Left lung (tissue), 10 donors: ENCODE results near the gene FRMD1. TPM values are rescaled to one million over a fixed set of nuclear protein-coding genes. Genes with fewer than 3 reads are reported as not detected.

Experiments used
- ATAC-seq: fragments of 200-7000 bp; cut with Tn5 transposase; one replicate; pipeline ENCODE4 v1.9.1; 2020; ENCODE audit warnings: moderate library complexity
- DNase-seq, 4 donors: peaks; one replicate each; pipeline ENCODE4 v3.0.0-alpha.2; 2013 to 2020
- H3K27ac ChIP-seq, 2 donors: fragments of 200-600 bp; sonication (generic) in 1 of 2; one replicate each; pipeline versions ENCODE4 v1.5.0 to v1.8.0; 2020 to 2021
- H3K27me3 ChIP-seq, 2 donors: fragments of 200-600 bp; sonication (generic) in 1 of 2; one replicate each; pipeline versions ENCODE4 v1.5.0 to v1.8.0; 2020 to 2021
- H3K36me3 ChIP-seq, 2 donors: fragments of 200-600 bp; sonication (generic) in 1 of 2; one replicate each; pipeline versions ENCODE4 v1.5.0 to v1.8.0; 2020 to 2021
- H3K4me1 ChIP-seq, 2 donors: fragments of 200-600 bp; one replicate each; pipeline ENCODE4 v1.8.0; 2021
- H3K4me3 ChIP-seq, 2 donors: fragments of 200-600 bp; sonication (generic) in 1 of 2; one replicate each; pipeline versions ENCODE4 v1.5.0 to v1.8.0; 2020 to 2021; ENCODE audit warnings: mild to moderate bottlenecking in 1 of 2
- H3K9me3 ChIP-seq, 2 donors: fragments of 200-600 bp; sonication (generic) in 1 of 2; one replicate each; pipeline versions ENCODE4 v1.5.0 to v1.8.0; 2020 to 2021
- CTCF ChIP-seq, 2 donors: fragments of 200-600 bp; sonication (generic) in 1 of 2; IDR thresholded peaks; one replicate each; pipeline versions ENCODE4 v1.5.0 to v1.8.0; 2021; ENCODE audit warnings: antibody characterized with exemption in 2 of 2
- intact Hi-C, 2 donors: fragments of 100-400 bp; cut with DNase I; formaldehyde crosslinking; loops; one replicate each; pipeline versions ENCODE4 v1.11.2 to v1.14.2; 2022
- polyA plus RNA-seq, 6 donors: library from polyadenylated mRNA; unstranded; fragments of 120-200 nt; gene quantifications; one replicate each; pipeline ENCODE4 v1.2.1, GENCODE V29; 2013; ENCODE audit not compliant: insufficient read length in 6 of 6
- total RNA-seq, 2 donors: library from RNA; stranded (reverse); fragmentation: NEBNext Ultra II Directional; extraction: Animal tissue kit (Norgen Biotek cat#: 25700); gene quantifications; one replicate each; pipeline ENCODE4 v1.2.1, GENCODE V29; 2021
- donor health status: DM: no; HTN: yes; CAD: no.
- donor health status: DM: no; HTN: no; CAD: no.

The FRMD1 gene
- total and polyA plus RNA-seq, 8 donors = 3.4 to 7.2 (median 6.0) TPM; not detected in 2

- no peak overlapping the region for H3K4me3 ChIP-seq
- H3K9me3 ChIP-seq = peaks cover 0 to 53% of the 10 kb centered on the region in 2 donors
- H3K27me3 ChIP-seq = peaks cover 0 to 19% of the 10 kb centered on the region in 2 donors
- TF ChIP-seq CTCF (IDR thresholded peaks at IDR 0.05) = no peak
- no peak for DNase-seq
- intact Hi-C loops = no loop called here
- no peaks in the 10 kb centered on the region for H3K4me1 ChIP-seq
- H3K36me3 ChIP-seq = no peaks in the 10 kb centered on the region
- no peak overlapping the region for H3K27ac ChIP-seq
- no peak for ATAC-seq
These were observed 40.4 kb downstream of the FRMD1 start for GRCh38 chr6:168038576-168039140.

- Histone ChIP-seq H3K36me3 (no peaks in the 10 kb centered on the region), H3K9me3 (peaks cover 0 to 46% of the 10 kb centered on the region in 2 donors), H3K4me1 (no peaks in the 10 kb centered on the region), H3K27ac (no peak overlapping the region), H3K4me3 (no peak overlapping the region), H3K27me3 (peaks cover 0 to 19% of the 10 kb centered on the region in 2 donors)
- no peak for TF ChIP-seq CTCF (IDR thresholded peaks at IDR 0.05)
- DNase-seq (no peak), ATAC-seq (no peak)
- intact Hi-C loops = no loop called here
These were observed 41.2 kb downstream of the FRMD1 start for GRCh38 chr6:168037856-168038255.

GRCh38 chr6:168037242-168037641 lies 41.8 kb downstream of the FRMD1 start:
- H3K27ac ChIP-seq = no peak overlapping the region
- no peak for ATAC-seq

GRCh38 chr6:168035661-168036545 lies 43.1 kb downstream of the FRMD1 start:
- no peak for DNase-seq
- H3K9me3 ChIP-seq = peaks cover 0 to 26% of the 10 kb centered on the region in 2 donors
- no peaks in the 10 kb centered on the region for H3K36me3 ChIP-seq
- peaks cover 4 to 9% of the 10 kb centered on the region in 2 donors for H3K4me1 ChIP-seq
- H3K27me3 ChIP-seq = peaks cover 0 to 19% of the 10 kb centered on the region in 2 donors
- H3K4me3 ChIP-seq = peak overlapping the region in 1 of 2 donors; percentile 31
- H3K27ac ChIP-seq = peak overlapping the region in 1 of 2 donors; percentile 71
- intact Hi-C loops = no loop called here
- ATAC-seq = peak; percentile 13
- no peak for TF ChIP-seq CTCF (IDR thresholded peaks at IDR 0.05)

More at GRCh38 chr6:168037242-168037641, 41.8 kb downstream of the FRMD1 start:
- Histone ChIP-seq H3K4me1 (no peaks in the 10 kb centered on the region), H3K36me3 (no peaks in the 10 kb centered on the region), H3K9me3 (peaks cover 0 to 40% of the 10 kb centered on the region in 2 donors), H3K27me3 (peaks cover 0 to 19% of the 10 kb centered on the region in 2 donors), H3K4me3 (no peak overlapping the region)
- intact Hi-C loops = no loop called here
- no peak for TF ChIP-seq CTCF (IDR thresholded peaks at IDR 0.05)
- no peak for DNase-seq

- Histone ChIP-seq H3K27me3 (peaks cover 0 to 19% of the 10 kb centered on the region in 2 donors), H3K4me1 (peaks cover 4 to 11% of the 10 kb centered on the region in 2 donors), H3K4me3 (peak overlapping the region in 1 of 2 donors; percentile 31), H3K9me3 (peaks cover 0 to 19% of the 10 kb centered on the region in 2 donors), H3K36me3 (no peaks in the 10 kb centered on the region), H3K27ac (peak overlapping the region in 1 of 2 donors; percentile 71)
- TF ChIP-seq CTCF (IDR thresholded peaks at IDR 0.05) = no peak
- peak in 2 of 4 donors; percentile 79 to 82 for DNase-seq
- ATAC-seq = peak; percentile 51
- intact Hi-C loops = no loop called here
These were observed 43.8 kb downstream of the FRMD1 start for GRCh38 chr6:168035098-168035660.
